GM12878 (cell line): ENCODE measurements around the gene TIMM29. TPM values are rescaled to one million over a fixed set of nuclear protein-coding genes. Genes with fewer than 3 reads are reported as not detected.

Experiments
- ATAC-seq: fragments of 200-7000 bp; cut with Tn5 transposase; 3 replicates; pipeline ENCODE4 v1.9.1; 2020; ENCODE audit warnings: mild to moderate bottlenecking, moderate library complexity
- BruUV-seq: library from RNA; stranded (reverse); fragments of 400-500 nt; replicated peaks from 2 replicates; lab custom pipeline; 2021; lab: Mats Ljungman, UMichigan
- CTCF ChIA-PET: fragments of 300-600 bp; sonication (Branson Sonifier 250); formaldehyde crosslinking; extraction: SDS; loops from one replicate; lab custom pipeline; 2021; ENCODE audit warnings: inconsistent platforms; lab: Yijun Ruan, JAX
- POLR2A ChIA-PET: fragments of 350-600 bp; formaldehyde crosslinking; extraction: SDS; loops from one replicate; lab custom pipeline; 2021; ENCODE audit warnings: inconsistent platforms; lab: Charles Lee
- RAD21 ChIA-PET: fragments of 300-600 bp; sonication (Branson Sonifier 250); formaldehyde crosslinking; loops from one replicate; lab custom pipeline; 2023; ENCODE audit warnings: antibody characterized with exemption; ENCODE audit not compliant: unreplicated experiment; lab: Charles Lee
- SMC1A ChIA-PET: fragments of 300-600 bp; sonication (Branson Sonifier 250); formaldehyde crosslinking; loops from one replicate; lab custom pipeline; 2023; ENCODE audit not compliant: unreplicated experiment, uncharacterized antibody; lab: Charles Lee
- DNase-seq: peaks from one replicate; pipeline ENCODE4 v3.0.0-alpha.2; 2011; ENCODE audit warnings: low read depth, low spot score
- FAIRE-seq: peaks from 3 replicates; lab custom pipeline; 2011; peaks lifted over from hg19 to GRCh38; lab: Jason Lieb, UNC
- H2AFZ ChIP-seq: 2 replicates; pipeline ENCODE4 v1.6.0; 2011; ENCODE audit warnings: low read depth, low read length, control low read depth; ENCODE audit not compliant: control insufficient read depth
- H3K27ac ChIP-seq: 2 replicates; pipeline ENCODE4 v1.5.1; 2011; ENCODE audit warnings: control low read depth; ENCODE audit not compliant: control insufficient read depth, insufficient read depth
- H3K27me3 ChIP-seq, 2 experiments: replicated peaks in 1 of 2; 2 replicates each; pipeline versions ENCODE4 v1.6.0 to v1.6.1; 2011; ENCODE audit warnings: low read length in 1 of 2; ENCODE audit not compliant: control insufficient read depth in 2 of 2, insufficient read depth in 2 of 2
- H3K36me3 ChIP-seq, 2 experiments: 2 replicates each; pipeline ENCODE4 v1.5.1; 2011; ENCODE audit warnings: low read length in 1 of 2; ENCODE audit not compliant: control insufficient read depth in 2 of 2, insufficient read depth in 2 of 2
- H3K4me1 ChIP-seq: 2 replicates; pipeline ENCODE4 v1.6.1; 2011; ENCODE audit warnings: mild to moderate bottlenecking, low read length, moderate library complexity, mixed read lengths; ENCODE audit not compliant: control insufficient read depth, insufficient read depth
- H3K4me2 ChIP-seq: 2 replicates; pipeline ENCODE4 v1.6.0; 2011; ENCODE audit warnings: control low read depth; ENCODE audit not compliant: control insufficient read depth, insufficient read depth
- H3K4me3 ChIP-seq: fragments of 200-600 bp; sonication (generic); 2 replicates; pipeline ENCODE4 v1.5.1; 2016
- H3K79me2 ChIP-seq: 2 replicates; pipeline ENCODE4 v1.6.0; 2011; ENCODE audit warnings: low read length; ENCODE audit not compliant: control insufficient read depth, insufficient read depth
- H3K9ac ChIP-seq: 2 replicates; pipeline ENCODE4 v1.8.0; 2011; ENCODE audit warnings: low read length, control low read depth, mixed read lengths; ENCODE audit not compliant: control insufficient read depth, insufficient read depth
- H3K9me3 ChIP-seq: replicated peaks from 3 replicates; pipeline ENCODE4 v1.5.1; 2011; ENCODE audit warnings: mild to moderate bottlenecking, low read length; ENCODE audit not compliant: control insufficient read depth, insufficient read depth
- H4K20me1 ChIP-seq: 2 replicates; pipeline ENCODE4 v1.6.0; 2011; ENCODE audit not compliant: control insufficient read depth, insufficient read depth
- ATF3 ChIP-seq: IDR thresholded peaks from 2 replicates; pipeline ENCODE4 v1.6.1; 2011; ENCODE audit warnings: low read depth, mild to moderate bottlenecking, low read length, moderate library complexity, borderline replicate concordance; ENCODE audit errors: extremely low read depth
- BACH1 ChIP-seq: fragments of 450-650 bp; IDR thresholded peaks from 2 replicates; pipeline ENCODE4 v1.6.1; 2017; ENCODE audit warnings: mild to moderate bottlenecking, borderline replicate concordance
- BHLHE40 ChIP-seq, 2 experiments: fragments of 450-650 bp in 1 of 2; IDR thresholded peaks; 2 replicates each; pipeline ENCODE4 v1.6.1; 2011 to 2017; ENCODE audit warnings: low read depth in 2 of 2, borderline replicate concordance in 1 of 2, improper control_type of control experiment in 1 of 2, low read length in 1 of 2, mild to moderate bottlenecking in 1 of 2
- CREB1 ChIP-seq: IDR thresholded peaks from 2 replicates; pipeline ENCODE4 v1.6.1; 2012; ENCODE audit warnings: low read depth, mild to moderate bottlenecking, inconsistent platforms
- CREM ChIP-seq: IDR thresholded peaks from 2 replicates; pipeline ENCODE4 v1.6.1; 2014; ENCODE audit warnings: antibody characterized with exemption, low read depth
- EED ChIP-seq: sonication (generic); IDR thresholded peaks from 2 replicates; pipeline ENCODE4 v1.6.1; 2016; ENCODE audit warnings: antibody characterized with exemption, low read depth
- JUNB ChIP-seq: IDR thresholded peaks from 2 replicates; pipeline ENCODE4 v1.6.1; 2016; ENCODE audit warnings: antibody characterized with exemption, mild to moderate bottlenecking
- JUND ChIP-seq: IDR thresholded peaks from 2 replicates; pipeline ENCODE4 v1.6.1; 2012; ENCODE audit warnings: low read depth, mild to moderate bottlenecking, low read length, improper control_type of control experiment, moderate library complexity
- KAT2A ChIP-seq: conservative IDR thresholded peaks from 2 replicates; pipeline ENCODE4 v1.6.1; 2011; ENCODE audit warnings: low read depth, low read length; ENCODE audit not compliant: control insufficient read depth
- MXI1 ChIP-seq: fragments of 150-350 bp; IDR thresholded peaks from 2 replicates; pipeline ENCODE4 v1.6.1; 2011; ENCODE audit warnings: low read depth, mild to moderate bottlenecking, inconsistent platforms, low read length, improper control_type of control experiment
- NFYB ChIP-seq: IDR thresholded peaks from 2 replicates; pipeline ENCODE4 v1.6.1; 2011; ENCODE audit warnings: low read depth, mild to moderate bottlenecking, low read length, improper control_type of control experiment, moderate library complexity; ENCODE audit not compliant: insufficient read depth
- POLR2AphosphoS2 ChIP-seq: IDR thresholded peaks from 2 replicates; pipeline ENCODE4 v1.6.1; 2011; ENCODE audit warnings: low read depth, mild to moderate bottlenecking, low read length, improper control_type of control experiment, moderate library complexity
- RAD21 ChIP-seq: IDR thresholded peaks from 2 replicates; pipeline ENCODE4 v1.6.1; 2011; ENCODE audit warnings: mild to moderate bottlenecking, low read depth, low read length, moderate library complexity; ENCODE audit not compliant: insufficient read depth
- TCF7 ChIP-seq: IDR thresholded peaks from 2 replicates; pipeline ENCODE4 v1.6.1; 2014; ENCODE audit warnings: antibody characterized with exemption, borderline replicate concordance
- ZBTB33 ChIP-seq: fragments of 450-650 bp; IDR thresholded peaks from 2 replicates; pipeline ENCODE4 v1.6.1; 2017; ENCODE audit warnings: mild to moderate bottlenecking
- ZNF207 ChIP-seq: fragments of 450-650 bp; IDR thresholded peaks from 2 replicates; pipeline ENCODE4 v1.6.1; 2014; ENCODE audit warnings: antibody characterized with exemption, mild to moderate bottlenecking, borderline replicate concordance
- ZNF274 ChIP-seq: IDR thresholded peaks from one replicate; pipeline ENCODE4 v1.8.0; 2011; ENCODE audit not compliant: insufficient read length, insufficient read depth
- WGBS: methylation state at CpG from one replicate; pipeline ENCODE4 v1.1.6; 2016; ENCODE audit warnings: low lambda C conversion rate; ENCODE audit not compliant: insufficient replicate concordance, insufficient coverage; ENCODE audit errors: missing lambda C conversion rate; 5-methylcytosine and 5-hydroxymethylcytosine counted together
- in situ Hi-C: fragments of 300-500 bp; cut with MboI; formaldehyde crosslinking; loops from 9 replicates; pipeline ENCODE4 v1.14.3; 2018; ENCODE audit warnings: mixed read lengths
- intact Hi-C: fragments of 100-400 bp; cut with micrococcal nuclease; formaldehyde crosslinking; loops from one replicate; pipeline ENCODE4 v1.14.2; 2022; ENCODE audit not compliant: unreplicated experiment
- polyA plus RNA-seq, 11 experiments: library from polyadenylated mRNA; depleted of rRNA in 4 of 11; unstranded in 6 of 11; stranded (reverse) in 5 of 11; fragments of >200 nt; fragmentation: Nextera tagmentation in 4 of 11; fragmentation: Illumina TruSeq in 1 of 11; extraction: Ambion mirVana in 4 of 11; extraction: Trizol in 1 of 11; gene quantifications; 1 replicate in 1 of 11; 2 replicates in 10 of 11; pipeline versions ENCODE4 v1.2.1 to v1.2.3, GENCODE V29; 2011 to 2016; ENCODE audit warnings: inconsistent platforms in 2 of 11, missing spikeins in 2 of 11, low read depth in 1 of 11
- total RNA-seq, 4 experiments: library from RNA; depleted of rRNA in 3 of 4; stranded (reverse); fragments of >200 nt in 3 of 4; fragmentation: Illumina TruSeq in 1 of 4; extraction: Trizol in 1 of 4; gene quantifications; 2 replicates each; pipeline versions ENCODE4 v1.2.1 to v1.2.3, GENCODE V29; 2013 to 2021
- TF ChIP-seq, protein P1 (sequence below): IDR thresholded peaks from 2 replicates; pipeline ENCODE4 v1.6.1; 2011; ENCODE audit warnings: borderline replicate concordance, low read depth, mild to moderate bottlenecking, moderate library complexity, mixed read lengths, low read length; ENCODE audit not compliant: insufficient read depth; ENCODE audit errors: extremely low read length
- TF ChIP-seq, protein P2 (sequence below): fragments of 450-650 bp; formaldehyde crosslinking; IDR thresholded peaks from 2 replicates; pipeline ENCODE4 v1.4.0; 2022; ENCODE audit warnings: mild to moderate bottlenecking, moderate library complexity

Gene TIMM29
- total and polyA plus RNA-seq, 10 of the 15 experiments (the other 5 are each of a cell fraction or from before 2014, with no cell fraction given), result 2.4 to 27.9 (median 13.5) TPM

GRCh38 chr19:10908380-10908960 lies 20.1 kb upstream of the TIMM29 start:
- no peak for ATAC-seq
- H3K27me3 ChIP-seq, result no peaks in the 10 kb centered on the region
- H3K4me1 ChIP-seq, result no peaks in the 10 kb centered on the region
- TSS peak; percentile 28 for BruUV-seq
- H3K4me2 ChIP-seq, result no peak overlapping the region
- H3K36me3 ChIP-seq, result peaks cover 15 to 40% of the 10 kb centered on the region in 2 experiments; a peak in 3 of 4 replicates
- no peaks in the 10 kb centered on the region; the same call in 1 of the 2 replicates for H3K79me2 ChIP-seq
- H2AFZ ChIP-seq, result no peak overlapping the region
- no peak overlapping the region for H3K27ac ChIP-seq
- SMC1A ChIA-PET, result no interaction called here
- DNase-seq, result no peak
- no peak for FAIRE-seq
- in situ Hi-C loops (no loop called here), intact Hi-C loops (no loop called here)
- H3K9ac ChIP-seq, result no peak overlapping the region
- H4K20me1 ChIP-seq, result no peaks in the 10 kb centered on the region
- no peak overlapping the region for H3K4me3 ChIP-seq
- CTCF ChIA-PET, result no interaction called here
- POLR2A ChIA-PET, result no interaction called here
- TF ChIP-seq CREB1 (no peak), NFYB (no peak), JUND (no peak), BHLHE40 (IDR thresholded peaks at IDR 0.05; ENCODE audit: borderline replicate concordance in 1 of 2, low read depth in 2 of 2, low read length in 1 of 2) (no peak), JUNB (no peak), TCF7 (no peak), RAD21 (no peak), POLR2AphosphoS2 (no peak), MXI1 (no peak), BACH1 (no peak), ZNF274 (no peak), ATF3 (no peak), EED (no peak), CREM (no peak), ZNF207 (no peak), KAT2A (no peak), ZBTB33 (no peak)
- TF ChIP-seq, protein P1, sequence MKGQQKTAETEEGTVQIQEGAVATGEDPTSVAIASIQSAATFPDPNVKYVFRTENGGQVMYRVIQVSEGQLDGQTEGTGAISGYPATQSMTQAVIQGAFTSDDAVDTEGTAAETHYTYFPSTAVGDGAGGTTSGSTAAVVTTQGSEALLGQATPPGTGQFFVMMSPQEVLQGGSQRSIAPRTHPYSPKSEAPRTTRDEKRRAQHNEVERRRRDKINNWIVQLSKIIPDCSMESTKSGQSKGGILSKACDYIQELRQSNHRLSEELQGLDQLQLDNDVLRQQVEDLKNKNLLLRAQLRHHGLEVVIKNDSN, result no peak
- TF ChIP-seq, protein P2, sequence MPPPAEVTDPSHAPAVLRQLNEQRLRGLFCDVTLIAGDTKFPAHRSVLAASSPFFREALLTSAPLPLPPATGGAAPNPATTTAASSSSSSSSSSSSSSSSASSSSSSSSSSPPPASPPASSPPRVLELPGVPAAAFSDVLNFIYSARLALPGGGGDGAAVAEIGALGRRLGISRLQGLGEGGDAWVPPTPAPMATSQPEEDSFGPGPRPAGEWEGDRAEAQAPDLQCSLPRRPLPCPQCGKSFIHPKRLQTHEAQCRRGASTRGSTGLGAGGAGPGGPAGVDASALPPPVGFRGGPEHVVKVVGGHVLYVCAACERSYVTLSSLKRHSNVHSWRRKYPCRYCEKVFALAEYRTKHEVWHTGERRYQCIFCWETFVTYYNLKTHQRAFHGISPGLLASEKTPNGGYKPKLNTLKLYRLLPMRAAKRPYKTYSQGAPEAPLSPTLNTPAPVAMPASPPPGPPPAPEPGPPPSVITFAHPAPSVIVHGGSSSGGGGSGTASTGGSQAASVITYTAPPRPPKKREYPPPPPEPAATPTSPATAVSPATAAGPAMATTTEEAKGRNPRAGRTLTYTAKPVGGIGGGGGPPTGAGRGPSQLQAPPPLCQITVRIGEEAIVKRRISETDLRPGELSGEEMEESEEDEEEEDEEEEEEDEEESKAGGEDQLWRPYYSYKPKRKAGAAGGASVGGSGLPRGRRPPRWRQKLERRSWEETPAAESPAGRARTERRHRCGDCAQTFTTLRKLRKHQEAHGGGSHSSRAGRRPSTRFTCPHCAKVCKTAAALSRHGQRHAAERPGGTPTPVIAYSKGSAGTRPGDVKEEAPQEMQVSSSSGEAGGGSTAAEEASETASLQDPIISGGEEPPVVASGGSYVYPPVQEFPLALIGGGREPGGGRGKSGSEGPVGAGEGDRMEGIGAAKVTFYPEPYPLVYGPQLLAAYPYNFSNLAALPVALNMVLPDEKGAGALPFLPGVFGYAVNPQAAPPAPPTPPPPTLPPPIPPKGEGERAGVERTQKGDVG, result no peak
- H3K9me3 ChIP-seq, result no peaks in the 10 kb centered on the region
- 95% methylated on average over 17 of the region's 17 CpGs for WGBS
- RAD21 ChIA-PET, result no interaction called here
